ENCODE data around the gene NMB. TPM values are rescaled to one million over a fixed set of nuclear protein-coding genes. Genes with fewer than 3 reads are reported as not detected.

The NMB gene
- total and polyA plus RNA-seq, 2 of the 13 experiments (the other 11 are each of a cell fraction or from before 2014, with no cell fraction given) = 10.4 to 25.4 TPM

GRCh38 chr15:84606653-84607120, 51.3 kb downstream of the NMB start (continued):
- no peak for TF ChIP-seq ZNF282 (IDR thresholded peaks at IDR 0.05; ENCODE audit: partially characterized antibody)
- TF ChIP-seq SP5 (CRISPR knock-in tag; IDR thresholded peaks at IDR 0.05; ENCODE audit: borderline replicate concordance, low read depth) = peak; percentile 72
- TF ChIP-seq REPIN1 (CRISPR knock-in tag; IDR thresholded peaks at IDR 0.05; ENCODE audit: borderline replicate concordance, low read depth) = peak; percentile 89; the same call in 1 of the 2 replicates
- 0 out of 2 replicates have a peak, but pooled peaks have one; percentile 59 for TF ChIP-seq ZBTB34 (CRISPR knock-in tag; IDR thresholded peaks at IDR 0.05)
- no peak for TF ChIP-seq YEATS4 (CRISPR knock-in tag; IDR thresholded peaks at IDR 0.05; ENCODE audit: borderline replicate concordance)
- no peak for TF ChIP-seq ZBTB46 (CRISPR knock-in tag; IDR thresholded peaks at IDR 0.05; ENCODE audit: borderline replicate concordance)
- TF ChIP-seq ATAD3A (CRISPR knock-in tag; IDR thresholded peaks at IDR 0.05) = no peak
- TF ChIP-seq ZNF878 (CRISPR knock-in tag; IDR thresholded peaks at IDR 0.05) = peak; percentile 55; the same call in 1 of the 2 replicates
- TF ChIP-seq ZSCAN5A (CRISPR knock-in tag; IDR thresholded peaks at IDR 0.05; ENCODE audit: borderline replicate concordance) = peak; percentile 78; the same call in 1 of the 2 replicates
- TF ChIP-seq ZNF3 (CRISPR knock-in tag; IDR thresholded peaks at IDR 0.05) = no peak
- TF ChIP-seq SALL2 (CRISPR knock-in tag; IDR thresholded peaks at IDR 0.05) = no peak
- peak; percentile 72; the same call in 1 of the 2 replicates for TF ChIP-seq ESRRA (CRISPR knock-in tag; IDR thresholded peaks at IDR 0.05; ENCODE audit: low read depth)
- peak; percentile 79 for TF ChIP-seq SALL1 (CRISPR knock-in tag; IDR thresholded peaks at IDR 0.05)
- TF ChIP-seq ZNF674 (CRISPR knock-in tag; IDR thresholded peaks at IDR 0.05; ENCODE audit: low read depth) = no peak
- TF ChIP-seq PHF21A (CRISPR knock-in tag; IDR thresholded peaks at IDR 0.05) = peak; percentile 98
- TF ChIP-seq MBNL3 (CRISPR knock-in tag; conservative IDR thresholded peaks at IDR 0.05) = no peak
- TF ChIP-seq MTA1 (CRISPR knock-in tag; IDR thresholded peaks at IDR 0.05; ENCODE audit: borderline replicate concordance) = 0 out of 2 replicates have a peak, but pooled peaks have one; percentile 51
- TF ChIP-seq FIP1L1 (IDR thresholded peaks at IDR 0.05; ENCODE audit: borderline replicate concordance, insufficient read depth, low read depth, low read length) = no peak
- TF ChIP-seq ZNF724P (CRISPR knock-in tag; IDR thresholded peaks at IDR 0.05; ENCODE audit: borderline replicate concordance) = no peak
- TF ChIP-seq U2AF1 (optimal IDR thresholded peaks at IDR 0.05; ENCODE audit: low read depth, low read length) = no peak
- peak; percentile 92 for TF ChIP-seq KDM6A (CRISPR knock-in tag; IDR thresholded peaks at IDR 0.05; ENCODE audit: low read depth)
- no peak for TF ChIP-seq MAF1 (CRISPR knock-in tag; IDR thresholded peaks at IDR 0.05; ENCODE audit: borderline replicate concordance)
- TF ChIP-seq TP53 (CRISPR knock-in tag; conservative IDR thresholded peaks at IDR 0.05) = no peak
- TF ChIP-seq KLF12 (CRISPR knock-in tag; IDR thresholded peaks at IDR 0.05; ENCODE audit: borderline replicate concordance) = no peak
- TF ChIP-seq TBX3 (IDR thresholded peaks at IDR 0.05; ENCODE audit: borderline replicate concordance) = peak; percentile 43; the same call in 1 of the 2 replicates
- peak; percentile 61; the same call in 1 of the 2 replicates for TF ChIP-seq ZBTB25 (CRISPR knock-in tag; IDR thresholded peaks at IDR 0.05)
